GM12892 (cell line): ENCODE measurements around the gene UCK2.

Experiments
- POLR2A ChIP-seq: IDR thresholded peaks from 2 replicates; pipeline ENCODE4 v1.6.1; 2011; ENCODE audit warnings: low read depth, low read length, control low read depth
- POLR2AphosphoS5 ChIP-seq: IDR thresholded peaks from 2 replicates; pipeline ENCODE4 v1.6.1; 2011; ENCODE audit warnings: low read depth, low read length, control low read depth
- TAF1 ChIP-seq: IDR thresholded peaks from 2 replicates; pipeline ENCODE4 v1.6.1; 2011; ENCODE audit warnings: low read depth, mild to moderate bottlenecking, control low read depth, low read length, borderline replicate concordance

GRCh38 chr1:165875171-165875570, 47.8 kb downstream of the UCK2 start:
- TF ChIP-seq POLR2A = no peak
- no peak for TF ChIP-seq TAF1
- TF ChIP-seq POLR2AphosphoS5 = no peak
